HG02798 (cell line): Measurements from ENCODE around the gene ACACB.

ENCODE experiments used
- ATAC-seq: cut with Tn5 transposase; IDR thresholded peaks from one replicate; pipeline ENCODE4 v1.9.1; 2021; ENCODE audit warnings: mild to moderate bottlenecking; ENCODE audit not compliant: unreplicated experiment, poor library complexity

ACACB gene

GRCh38 chr12:109109746-109110350 is 6.5 kb upstream of the ACACB start:
- ATAC-seq = no peak

GRCh38 chr12:109110988-109111495 is 5.3 kb upstream of the ACACB start:
- peak; percentile 79 for ATAC-seq

- no peak for ATAC-seq
Measured at GRCh38 chr12:109112720-109113465, 3.5 kb upstream of the ACACB start.

DNA sequence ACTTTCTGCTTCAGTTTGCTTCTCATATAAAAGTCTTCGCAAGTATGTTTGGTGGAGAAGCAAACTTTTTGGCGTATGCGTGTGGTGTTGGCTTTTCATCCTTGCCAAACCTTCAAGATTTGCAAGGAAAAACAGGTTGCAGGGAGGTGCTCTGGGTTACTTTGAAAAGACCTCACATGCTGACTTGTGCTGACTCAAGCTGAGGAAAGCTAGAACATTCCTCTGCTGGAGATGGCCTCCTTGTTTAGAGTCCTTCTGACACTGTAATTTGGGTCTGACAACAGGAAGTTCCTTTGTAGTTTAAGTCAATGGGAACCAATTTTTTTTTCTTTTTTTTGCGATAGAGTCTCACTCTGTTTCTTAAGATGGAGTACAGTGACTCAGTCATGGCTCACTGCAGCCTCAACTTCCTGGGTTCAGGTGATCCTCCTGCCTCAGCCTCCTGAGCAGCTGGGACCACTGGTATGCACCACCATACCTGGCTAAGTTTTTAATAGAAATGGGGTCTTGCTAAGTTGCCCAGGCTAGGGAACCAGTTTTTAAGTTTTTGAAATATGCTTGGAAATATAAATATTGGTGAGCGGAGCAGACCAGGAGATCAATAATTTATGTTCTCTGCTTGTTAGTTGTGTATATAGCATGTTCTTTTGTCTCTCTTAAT is 2.6 kb upstream of the ACACB start:
- no peak for ATAC-seq

DNA sequence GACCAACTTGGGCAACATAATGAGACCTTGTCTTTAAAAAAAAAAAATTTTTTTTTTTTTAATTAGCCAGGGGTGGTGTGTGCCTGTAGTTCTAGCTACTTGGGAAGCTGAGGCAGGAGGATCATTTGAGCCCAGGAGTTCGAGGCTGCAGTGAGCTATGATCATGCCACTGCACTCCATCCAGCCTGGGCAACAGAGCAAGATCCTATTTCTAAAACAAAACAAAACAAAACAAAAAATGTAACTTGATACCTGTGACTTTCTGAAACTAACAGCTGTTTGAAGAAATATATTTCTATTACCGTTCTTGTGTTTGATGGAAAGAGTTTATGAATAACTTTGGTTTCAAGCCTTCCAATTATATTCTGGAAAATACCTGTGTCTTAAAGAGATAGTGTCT is 1.7 kb upstream of the ACACB start:
- ATAC-seq = no peak

- ATAC-seq = no peak
Measured at GRCh38 chr12:109115404-109115757, 1.0 kb upstream of the ACACB start.

GRCh38 chr12:109116611-109116949 is 193 bp downstream of the ACACB start:
- ATAC-seq = no peak

- ATAC-seq = no peak
Measured at GRCh38 chr12:109120095-109120494, 3.7 kb downstream of the ACACB start.

DNA sequence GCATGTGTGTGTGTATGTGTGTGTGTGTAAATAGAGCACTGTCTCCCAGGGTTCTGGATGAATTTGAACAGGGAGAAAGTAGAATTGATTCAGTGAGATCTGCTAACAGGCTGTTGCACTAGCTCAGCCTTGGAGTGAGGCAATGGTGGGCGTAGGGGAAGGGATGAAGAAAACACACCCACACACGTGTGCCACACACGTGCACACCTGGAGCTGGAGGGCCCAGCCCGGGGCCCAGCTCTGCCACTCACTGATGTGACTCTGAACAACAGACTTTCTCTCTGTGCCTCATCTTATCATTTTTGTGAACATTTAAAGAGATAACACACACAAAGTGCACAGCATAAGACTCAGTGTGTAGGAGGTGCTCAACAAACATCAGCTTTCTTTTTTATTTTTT is 4.2 kb downstream of the ACACB start:
- no peak for ATAC-seq

- ATAC-seq = no peak
Measured at GRCh38 chr12:109121346-109121880, 5.0 kb downstream of the ACACB start.

- ATAC-seq = no peak
Measured at GRCh38 chr12:109124878-109125648, 8.7 kb downstream of the ACACB start.

GRCh38 chr12:109125791-109126190 is 9.4 kb downstream of the ACACB start:
- ATAC-seq = no peak

DNA sequence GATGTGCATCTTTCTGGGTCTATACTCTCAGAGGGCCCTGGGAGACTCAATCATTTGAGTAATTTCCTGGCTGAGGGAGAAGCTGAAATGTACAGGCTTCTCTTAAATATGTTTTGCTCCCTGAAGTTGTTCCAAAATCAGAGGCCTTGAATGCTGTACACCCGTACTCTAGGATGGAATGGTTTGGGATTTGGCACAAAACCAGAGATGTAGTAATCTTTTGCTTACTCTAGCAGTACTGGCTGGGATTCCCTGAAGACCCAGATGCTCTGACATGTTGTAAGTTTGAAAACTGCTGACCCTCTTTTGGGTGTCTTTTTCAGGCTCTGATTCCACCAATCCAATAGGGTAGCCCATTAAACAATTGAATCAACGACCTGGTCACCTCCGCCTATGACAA is 10.4 kb downstream of the ACACB start:
- no peak for ATAC-seq

GRCh38 chr12:109127533-109128242 is 11.3 kb downstream of the ACACB start:
- ATAC-seq = no peak

DNA sequence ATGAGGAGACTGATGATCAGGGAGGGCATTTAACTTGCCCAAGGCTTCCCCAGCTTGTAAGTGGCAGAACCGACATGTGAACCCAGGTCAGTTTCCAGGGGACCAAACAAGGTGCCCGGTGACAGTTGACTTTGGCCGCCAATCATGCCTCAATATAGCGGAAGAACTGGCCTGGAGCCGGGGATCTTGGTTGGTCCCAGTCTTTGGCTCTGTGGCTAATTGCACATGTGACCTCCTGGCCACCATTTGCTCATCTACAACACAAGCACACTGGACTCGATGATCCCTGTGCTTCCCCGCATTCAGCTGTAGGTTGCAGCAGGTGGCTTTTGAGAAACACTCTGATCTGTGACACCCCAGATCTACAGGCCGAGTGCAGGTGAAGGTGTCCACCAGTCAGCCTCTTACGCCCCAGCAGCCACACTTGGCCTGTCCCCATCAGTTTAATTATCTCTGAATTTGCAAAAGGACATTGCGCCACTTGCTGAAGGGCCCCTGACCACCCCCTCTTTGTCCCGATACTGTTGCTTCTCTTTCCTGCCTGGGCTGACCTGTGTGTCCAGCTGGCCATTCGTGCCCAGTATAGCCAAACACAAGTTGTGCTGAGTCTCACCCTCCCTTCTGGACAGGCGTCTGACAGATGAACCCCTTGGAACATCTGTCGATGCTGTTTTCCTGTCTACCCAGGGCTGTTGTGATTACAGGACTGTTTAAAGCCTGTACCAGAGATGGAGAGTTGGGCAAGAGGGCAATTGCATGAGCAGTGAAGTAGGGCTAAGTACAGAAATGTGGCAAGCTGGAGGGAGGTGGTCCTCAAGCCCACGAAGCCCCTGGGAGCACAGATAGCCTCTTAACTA is 14.1 kb downstream of the ACACB start:
- ATAC-seq = no peak

DNA sequence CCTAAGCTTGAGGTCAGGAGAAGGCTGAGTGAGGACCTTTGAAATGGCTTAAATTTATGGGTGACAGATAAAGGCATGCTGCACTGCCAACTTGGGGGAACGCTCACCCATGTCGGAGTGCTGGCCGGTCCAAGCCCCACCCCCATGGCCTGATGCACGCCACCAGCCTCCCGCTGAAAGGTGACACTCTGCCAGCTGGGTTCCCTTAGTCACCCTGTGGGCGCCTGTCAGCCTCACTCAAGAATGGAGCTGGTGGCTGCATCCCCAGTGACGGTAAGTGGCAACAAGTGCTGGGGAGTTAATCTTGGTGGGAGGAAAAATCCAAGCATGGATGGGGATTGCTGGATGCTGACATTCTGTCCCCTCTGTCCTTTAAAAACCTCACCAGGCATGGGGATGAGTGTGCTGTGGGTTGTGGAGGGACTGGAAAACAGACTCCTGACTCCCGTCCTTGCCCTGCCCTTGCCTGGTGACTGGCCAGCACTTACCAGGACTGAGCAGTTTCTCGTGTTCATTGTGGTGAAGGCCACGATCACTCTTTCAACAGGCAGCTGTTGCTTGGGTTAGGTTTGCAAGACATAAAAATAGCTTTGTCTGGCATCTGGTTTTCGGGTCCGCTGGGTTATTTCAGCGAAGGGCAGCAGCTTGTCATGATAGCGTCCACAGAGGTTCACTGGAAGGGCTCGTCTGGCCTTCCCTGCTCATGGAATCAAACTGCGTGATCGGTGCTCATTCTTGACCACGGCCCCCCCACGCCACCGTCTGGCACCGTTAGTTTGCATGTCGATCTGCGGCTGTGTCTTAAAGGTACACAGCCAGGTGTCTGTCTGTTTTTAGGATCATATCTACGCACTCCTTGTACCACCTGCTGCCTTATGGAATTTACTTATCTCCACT is 15.0 kb downstream of the ACACB start:
- ATAC-seq = no peak

DNA sequence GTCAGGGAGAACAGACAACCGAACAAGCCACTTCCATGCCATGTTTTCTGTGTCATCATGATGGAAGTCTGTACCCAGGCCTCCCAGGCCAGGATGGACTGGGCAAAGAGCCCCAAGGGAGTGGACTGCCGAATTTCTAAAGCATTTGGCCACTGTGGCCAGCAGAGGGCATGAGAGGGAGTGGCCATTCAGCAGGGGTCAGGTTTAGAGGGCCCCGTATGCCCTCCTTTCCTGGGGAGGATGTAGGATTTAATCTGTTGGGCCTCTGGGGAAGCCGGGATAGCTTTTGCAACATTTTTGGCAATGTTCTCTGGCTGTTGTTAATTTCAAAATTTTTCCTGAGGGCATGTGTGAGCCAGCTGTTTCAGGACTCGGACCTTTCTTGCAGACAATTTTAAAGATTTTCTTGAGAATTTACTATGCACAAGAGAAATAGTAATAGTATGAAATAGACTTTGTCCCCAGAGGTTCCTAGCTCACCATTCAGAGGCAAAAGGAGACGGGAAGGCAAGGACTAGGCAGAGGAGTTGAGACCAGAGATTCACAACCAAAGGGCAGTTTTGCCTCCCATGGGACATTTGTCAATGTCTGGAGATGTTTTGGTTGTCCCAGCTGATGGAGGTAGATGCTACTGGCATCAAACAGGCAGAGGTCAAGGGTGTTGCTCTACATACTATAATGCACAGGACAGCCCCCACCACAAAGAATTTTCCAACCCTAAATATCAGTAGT is 18.0 kb downstream of the ACACB start:
- ATAC-seq = no peak
